Hematopoietic multipotent progenitor cell treated with erythropoietin and hydrocortisone succinate and interleukin-3 and kit ligand, for 8 days (in vitro differentiated cells): ENCODE data around the gene CFAP299.
A peak's percentile ranks its signal among the peaks of the same experiment; 100 is the strongest.

ENCODE experiments used
- DNase-seq: peaks from one replicate; pipeline ENCODE4 v3.0.0-alpha.2; 2015

CFAP299 gene

GRCh38 chr4:80873571-80873970 lies 538.0 kb downstream of the CFAP299 start:
- DNase-seq, result no peak

GRCh38 chr4:80874979-80875378 lies 539.4 kb downstream of the CFAP299 start:
- DNase-seq, result no peak

- no peak for DNase-seq
These were observed 540.1 kb downstream of the CFAP299 start for GRCh38 chr4:80875642-80876041.

DNA sequence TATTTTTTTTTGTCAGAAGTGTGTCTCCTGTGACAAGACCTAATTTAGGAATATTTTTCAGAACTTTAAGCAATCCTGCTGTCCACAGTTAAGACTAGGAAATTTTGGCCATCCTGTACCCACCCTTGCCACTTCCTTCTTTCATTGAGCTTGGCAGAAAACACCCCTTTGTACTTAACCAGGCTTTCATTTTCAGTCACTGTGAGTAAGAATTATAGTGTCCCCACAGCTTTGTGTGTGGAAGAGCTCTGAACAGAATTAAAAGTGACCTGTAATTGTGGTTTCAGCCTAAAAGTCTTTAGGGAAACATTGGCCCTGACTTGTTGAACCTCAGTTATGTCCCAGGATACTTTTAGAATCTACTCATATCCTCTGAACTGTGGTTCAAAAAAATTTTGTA lies 541.3 kb downstream of the CFAP299 start:
- no peak for DNase-seq

GRCh38 chr4:80878218-80878617 lies 542.7 kb downstream of the CFAP299 start:
- peak; percentile 11 for DNase-seq

DNA sequence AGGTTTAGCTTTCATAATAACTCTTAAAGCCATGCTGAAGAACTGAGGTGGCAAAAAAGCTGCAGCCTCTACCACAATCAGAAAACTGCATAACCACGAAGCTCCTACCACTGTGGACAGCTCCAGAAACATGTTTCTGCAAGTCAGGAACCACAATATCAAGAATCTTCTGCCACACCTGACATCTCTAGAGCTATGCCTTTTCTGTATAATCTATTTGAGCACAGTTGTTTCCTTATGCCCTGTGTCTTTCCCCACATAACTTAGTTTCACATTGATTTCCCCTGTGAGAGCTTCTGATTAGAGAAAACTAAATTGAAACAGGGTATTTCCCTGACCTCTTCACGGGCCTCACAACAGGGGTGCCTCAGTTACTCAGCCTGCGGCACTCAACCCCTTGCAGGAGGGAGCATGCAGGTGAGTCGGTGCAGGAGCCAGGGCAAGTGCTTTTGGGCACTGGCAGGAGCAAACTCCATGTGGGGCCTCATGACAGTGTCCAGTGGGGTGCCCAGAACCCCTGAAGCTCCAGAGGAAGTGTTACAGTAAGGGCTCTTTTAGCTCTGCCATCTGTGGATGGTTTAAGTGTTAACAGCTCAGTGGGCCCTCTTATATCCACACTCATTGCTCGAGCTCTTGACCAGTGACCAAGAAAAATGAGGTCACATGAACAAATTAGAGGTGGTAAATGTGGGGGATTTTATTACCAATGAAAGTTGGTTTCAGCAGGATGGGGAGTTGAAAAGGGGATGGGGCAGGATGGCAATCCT lies 562.2 kb downstream of the CFAP299 start:
- DNase-seq, result no peak

DNA sequence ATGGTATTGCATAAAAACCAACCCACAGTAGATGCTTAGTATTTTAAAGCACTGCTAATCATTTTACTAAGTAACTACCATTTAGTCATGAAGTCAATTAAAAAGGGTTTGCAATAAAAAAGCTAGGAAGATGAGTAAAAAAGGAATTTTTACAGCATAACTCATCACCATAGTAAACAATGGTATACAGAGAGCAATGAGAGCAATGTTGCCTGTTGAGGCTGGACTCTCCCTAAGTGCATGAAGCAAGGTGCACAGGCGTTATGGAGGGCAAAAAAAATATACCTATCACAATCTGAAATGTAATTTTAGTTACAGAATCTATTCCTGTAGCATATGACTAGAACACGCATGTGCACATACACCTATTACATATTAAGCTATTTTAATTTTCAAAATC lies 565.4 kb downstream of the CFAP299 start:
- DNase-seq, result no peak

DNA sequence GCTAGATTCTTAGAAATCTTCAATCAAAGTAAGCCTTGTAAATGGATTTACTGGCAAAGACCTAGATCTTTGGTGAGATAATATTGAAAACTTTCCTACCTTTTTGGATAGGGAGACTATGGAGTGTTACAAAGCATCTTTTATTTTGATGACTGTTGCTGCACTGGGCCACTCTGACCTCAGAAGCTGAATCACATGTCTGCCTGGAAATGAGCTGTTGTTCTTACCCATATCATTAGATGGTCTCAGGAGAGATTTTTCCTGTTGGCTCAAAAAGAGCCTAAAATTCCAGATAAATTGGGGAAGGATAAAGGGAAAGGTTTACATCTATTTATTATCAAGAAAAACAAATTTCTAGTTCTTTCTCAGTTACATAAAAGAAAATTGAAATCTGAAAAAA lies 567.5 kb downstream of the CFAP299 start:
- no peak for DNase-seq

DNA sequence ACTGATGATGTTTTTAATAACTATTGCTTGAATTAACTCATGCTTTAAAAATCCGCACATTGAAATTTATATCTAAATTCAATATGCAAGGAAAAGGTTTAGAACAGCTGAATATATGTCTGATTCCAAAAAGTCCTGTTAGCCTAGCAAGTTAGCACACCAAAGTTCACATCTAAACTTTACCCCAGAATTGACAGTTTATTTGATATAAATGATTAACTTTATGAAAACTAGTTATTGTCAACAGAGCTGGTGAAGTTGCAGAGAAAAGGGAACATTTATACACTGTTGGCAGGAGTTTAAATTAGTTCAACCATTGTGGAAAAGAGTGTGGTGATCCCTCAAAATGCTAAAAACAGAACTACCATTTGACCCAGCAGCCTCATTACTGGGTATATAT lies 574.4 kb downstream of the CFAP299 start:
- DNase-seq, result no peak

GRCh38 chr4:80911458-80911857 lies 575.9 kb downstream of the CFAP299 start:
- no peak for DNase-seq

GRCh38 chr4:80912350-80912749 lies 576.8 kb downstream of the CFAP299 start:
- DNase-seq, result no peak

GRCh38 chr4:80913381-80913780 lies 577.9 kb downstream of the CFAP299 start:
- DNase-seq, result no peak

DNA sequence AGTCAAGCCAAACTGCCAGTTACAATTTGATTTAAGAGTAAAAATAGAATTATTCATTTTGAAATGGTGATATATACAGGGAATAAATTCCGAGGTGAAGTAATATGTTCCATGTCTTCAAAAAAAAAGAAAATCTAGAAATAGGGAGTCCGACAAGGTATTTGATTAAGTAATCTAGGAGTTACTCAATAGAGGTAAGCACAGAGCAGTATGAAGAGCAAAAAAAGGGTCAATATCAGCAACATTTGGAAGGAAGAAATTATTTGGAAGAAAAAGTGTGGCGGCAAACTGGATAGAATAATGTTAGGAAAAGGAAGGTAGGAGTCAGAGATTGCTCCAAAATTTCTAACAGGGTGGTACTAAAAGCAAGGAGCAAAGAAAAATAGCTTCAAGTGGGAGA lies 581.2 kb downstream of the CFAP299 start:
- DNase-seq, result no peak

DNA sequence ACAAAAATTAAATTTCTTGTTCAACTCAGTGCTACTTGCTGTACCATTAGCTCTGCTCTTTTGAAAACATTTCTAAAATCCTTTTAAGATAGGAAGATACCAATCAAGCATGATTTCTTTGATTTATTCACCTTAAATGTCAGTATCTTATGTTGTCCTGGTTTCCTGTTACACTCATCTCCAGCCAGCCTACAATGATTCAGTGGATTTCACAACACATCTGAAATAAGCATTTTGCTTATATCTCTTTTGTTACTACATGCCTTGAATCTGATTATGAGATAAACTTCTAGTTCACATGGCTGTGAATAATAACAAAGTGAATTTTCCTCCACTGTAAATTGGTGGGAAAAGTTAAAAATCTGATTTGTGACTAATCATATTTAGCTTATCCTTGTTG lies 582.5 kb downstream of the CFAP299 start:
- no peak for DNase-seq

DNA sequence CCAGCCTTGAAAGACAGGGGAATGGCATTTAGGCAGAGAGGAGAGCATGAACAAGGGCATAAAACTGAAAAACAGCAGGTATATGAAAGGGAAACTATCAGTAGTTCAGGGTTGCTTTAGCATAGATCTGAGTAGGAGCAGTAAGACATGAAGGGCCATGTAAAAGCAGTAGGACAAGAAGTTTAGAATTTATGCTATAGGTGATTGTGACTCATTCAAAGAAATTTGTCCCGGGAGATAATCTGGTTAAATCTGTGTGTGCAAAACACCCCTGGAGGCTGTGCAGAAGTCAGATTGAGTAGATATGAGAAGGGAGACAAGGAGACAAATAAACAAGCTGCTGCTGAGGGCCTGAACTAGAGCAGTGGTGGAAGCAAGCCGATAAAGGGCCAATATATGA lies 585.9 kb downstream of the CFAP299 start:
- no peak for DNase-seq

DNA sequence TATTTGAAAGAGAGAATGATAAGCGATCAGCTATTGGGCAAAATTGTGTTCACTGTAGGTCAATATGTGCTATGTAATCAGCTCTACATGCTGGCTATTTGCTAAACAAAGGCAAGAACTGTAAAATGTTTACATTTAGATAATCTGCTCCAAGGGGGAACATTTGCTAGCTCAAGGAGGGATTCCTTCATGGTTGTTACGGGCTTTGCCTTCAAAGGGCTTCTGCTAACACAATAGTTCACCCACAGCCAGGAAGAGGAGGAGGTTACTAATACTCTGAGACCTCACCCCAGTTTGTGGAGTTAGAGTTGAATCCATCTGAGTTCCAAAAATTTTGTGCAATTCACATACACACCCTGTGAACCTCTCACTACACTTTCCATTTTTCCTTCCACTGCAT lies 587.4 kb downstream of the CFAP299 start:
- no peak for DNase-seq

- no peak for DNase-seq
These were observed 589.8 kb downstream of the CFAP299 start for GRCh38 chr4:80925293-80925692.

DNA sequence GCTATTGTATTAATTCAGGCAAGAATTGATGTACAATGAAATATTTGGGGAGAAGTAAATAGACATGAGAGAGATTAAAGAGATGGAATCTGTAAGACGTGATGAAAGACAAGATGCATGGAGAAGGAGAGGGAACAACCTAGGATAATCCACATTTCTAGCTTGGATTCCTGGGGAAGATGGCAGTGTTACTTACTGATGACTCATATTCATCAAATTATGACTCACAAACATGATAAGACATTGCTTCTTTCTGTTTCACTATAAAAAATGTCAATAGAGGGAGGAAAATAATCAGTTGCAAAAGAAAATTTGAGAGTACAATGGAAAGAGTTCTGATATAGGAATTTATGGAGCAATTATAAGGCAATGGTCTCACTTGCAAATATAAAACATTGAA lies 590.9 kb downstream of the CFAP299 start:
- DNase-seq, result no peak

DNA sequence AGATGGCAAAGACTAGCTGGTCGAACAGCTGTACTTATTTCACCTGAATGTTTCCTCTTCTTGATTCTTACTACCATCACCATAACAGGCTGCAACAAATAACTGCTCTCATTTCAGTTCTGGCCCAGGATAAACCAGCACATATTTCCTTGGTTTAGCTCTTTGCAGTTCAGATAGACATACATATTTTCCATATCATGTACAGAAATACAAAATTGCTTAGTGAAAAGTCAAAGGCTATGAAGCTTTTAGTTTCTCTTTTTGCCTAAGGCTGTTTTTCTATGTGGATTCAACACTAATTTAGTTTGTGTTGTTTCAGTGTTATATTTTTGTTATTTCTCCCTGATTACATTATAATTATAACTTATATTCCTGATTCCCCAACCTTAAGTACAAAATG lies 591.4 kb downstream of the CFAP299 start:
- no peak for DNase-seq

- DNase-seq, result no peak
These were observed 591.9 kb downstream of the CFAP299 start for GRCh38 chr4:80927420-80927819.

GRCh38 chr4:80931631-80932081 lies 596.1 kb downstream of the CFAP299 start:
- no peak for DNase-seq

DNA sequence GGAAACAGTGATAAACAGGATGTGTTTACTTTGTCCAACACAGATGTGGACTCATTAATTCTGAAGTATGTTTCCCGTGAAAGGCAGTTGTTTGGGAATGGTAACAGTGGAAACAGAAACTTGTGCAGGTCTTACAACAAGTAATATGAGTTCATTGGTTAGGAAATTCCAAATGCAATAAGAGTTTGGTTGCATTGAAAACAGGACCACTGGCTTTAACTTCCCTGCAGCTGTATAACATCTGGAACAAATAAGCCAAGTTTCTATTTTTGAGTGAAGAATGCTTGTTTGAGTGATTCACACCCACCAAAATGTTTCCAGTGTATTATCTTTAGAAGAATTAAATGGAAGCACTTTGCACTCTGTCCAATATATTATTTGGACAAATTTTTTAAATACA lies 612.6 kb downstream of the CFAP299 start:
- no peak for DNase-seq

DNA sequence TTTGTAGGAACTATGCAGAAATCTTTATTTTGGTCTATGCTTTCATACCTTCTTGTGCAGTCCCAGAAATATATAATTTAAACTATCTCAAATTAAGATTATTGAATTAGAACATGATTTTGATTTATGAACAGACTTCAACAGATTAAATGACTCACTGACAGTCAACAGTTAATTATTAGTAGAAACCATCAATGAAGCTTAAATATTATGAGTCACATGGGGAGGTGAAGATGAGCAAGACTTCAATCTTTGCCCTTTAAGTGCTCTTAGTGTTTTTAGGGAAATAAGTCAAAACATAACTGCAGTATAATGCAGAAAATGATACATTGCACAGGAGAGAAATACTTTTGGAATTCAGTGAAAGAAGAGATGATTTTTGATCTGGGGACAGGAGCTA lies 613.5 kb downstream of the CFAP299 start:
- DNase-seq, result no peak

- no peak for DNase-seq
These were observed 620.9 kb downstream of the CFAP299 start for GRCh38 chr4:80956421-80956820.

GRCh38 chr4:80963051-80963450 lies 627.5 kb downstream of the CFAP299 start:
- no peak for DNase-seq
